ENCODE results near the gene SRPK2. TPM values are rescaled to one million over a fixed set of nuclear protein-coding genes. Genes with fewer than 3 reads are reported as not detected.
"Not testable (repeated sequence)": the region's sequence is repeated elsewhere in the genome, so short reads cannot be mapped to it uniquely, and the experiment has no call there.

Gene SRPK2
- polyA plus RNA-seq, 3 donors, result 50.5 to 55.3 (median 51.0) TPM

GRCh38 chr7:105268511-105269392, 120.0 kb downstream of the SRPK2 start:
- DNase-seq (ENCODE audit: low read depth in 3 of 3, low spot score in 2 of 3), result no peak

GRCh38 chr7:105268056-105268455, 120.7 kb downstream of the SRPK2 start:
- DNase-seq (ENCODE audit: low read depth in 3 of 3, low spot score in 2 of 3), result no peak

DNA sequence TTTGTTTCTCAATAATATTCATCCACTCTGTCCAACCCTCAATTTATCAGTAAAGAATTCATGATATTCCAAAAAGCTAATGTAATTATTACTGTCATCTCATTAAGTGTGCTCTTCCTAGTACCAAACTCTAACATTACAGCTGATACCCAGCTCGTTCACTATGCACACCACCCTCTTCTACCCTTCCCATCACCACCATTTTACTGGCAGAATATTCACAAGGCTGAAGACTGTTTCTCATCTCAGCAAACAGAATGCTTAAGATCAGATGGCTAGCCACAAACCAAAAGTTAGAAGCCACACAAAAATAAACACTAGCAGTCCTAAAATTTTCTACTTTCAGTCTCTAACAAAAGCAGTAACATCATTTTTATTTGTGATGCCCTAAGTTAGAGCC, 121.5 kb downstream of the SRPK2 start:
- no peak for DNase-seq (ENCODE audit: low read depth in 3 of 3, low spot score in 2 of 3)

GRCh38 chr7:105264707-105265106, 124.0 kb downstream of the SRPK2 start:
- DNase-seq (ENCODE audit: low read depth in 3 of 3, low spot score in 2 of 3), result no peak

DNA sequence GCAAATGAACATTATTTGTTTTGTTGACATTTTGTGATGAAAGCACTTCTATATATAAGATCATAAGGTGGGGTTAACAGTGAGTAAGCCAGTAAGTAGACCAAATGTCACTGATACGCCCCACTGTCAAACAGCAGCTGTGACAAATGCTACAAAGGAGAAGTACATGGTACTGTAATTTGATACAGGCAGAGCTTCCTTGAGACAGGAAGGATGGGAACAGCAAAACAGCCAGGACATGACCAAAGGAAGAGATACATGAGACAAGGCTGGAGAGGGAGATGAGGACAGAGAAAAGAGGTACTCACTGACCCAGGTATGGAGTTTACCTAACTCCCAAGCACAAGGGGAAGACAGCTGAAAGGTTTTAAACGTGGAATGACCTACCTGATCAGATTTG, 127.0 kb downstream of the SRPK2 start:
- DNase-seq (ENCODE audit: low read depth in 3 of 3, low spot score in 2 of 3), result no peak

DNA sequence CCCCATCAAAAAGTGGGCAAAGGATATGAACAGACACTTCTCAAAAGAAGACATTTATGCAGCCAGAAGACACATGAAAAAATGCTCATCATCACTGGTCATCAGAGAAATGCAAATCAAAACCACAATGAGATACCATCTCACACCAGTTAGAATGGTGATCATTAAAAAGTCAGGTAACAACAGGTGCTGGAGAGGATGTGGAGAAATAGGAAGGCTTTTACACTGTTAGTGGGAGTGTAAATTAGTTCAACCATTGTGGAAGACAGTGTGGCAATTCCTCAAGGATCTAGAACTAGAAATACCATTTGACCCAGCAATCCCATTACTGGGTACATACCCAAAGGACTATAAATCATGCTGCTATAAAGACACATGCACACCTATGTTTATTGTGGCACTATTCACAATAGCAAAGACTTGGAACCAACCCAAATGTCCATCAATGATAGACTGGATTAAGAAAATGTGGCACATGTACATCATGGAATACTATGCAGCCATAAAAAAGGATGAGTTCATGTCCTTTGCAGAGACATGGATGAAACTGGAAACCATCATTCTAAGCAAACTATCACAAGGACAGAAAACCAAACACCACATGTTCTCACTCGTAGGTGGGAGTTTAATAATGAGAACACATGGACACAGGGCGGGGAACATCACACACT, 128.4 kb downstream of the SRPK2 start:
- DNase-seq (ENCODE audit: low read depth in 3 of 3, low spot score in 2 of 3), result not testable (repeated sequence)

DNA sequence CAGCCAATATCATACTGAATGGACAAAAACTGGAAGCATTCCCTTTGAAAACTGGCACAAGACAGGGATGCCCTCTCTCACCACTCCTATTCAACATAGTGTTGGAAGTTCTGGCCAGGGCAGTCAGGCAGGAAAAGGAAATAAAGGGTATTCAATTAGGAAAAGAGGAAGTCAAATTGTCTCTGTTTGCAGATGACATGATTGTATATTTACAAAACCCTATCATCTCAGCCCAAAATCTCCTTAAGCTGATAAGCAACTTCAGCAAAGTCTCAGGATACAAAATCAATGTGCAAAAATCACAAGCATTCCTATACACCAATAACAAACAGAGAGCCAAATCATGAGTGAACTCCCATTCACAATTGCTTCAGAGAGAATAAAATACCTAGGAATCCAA, 129.8 kb downstream of the SRPK2 start:
- not testable (repeated sequence) for DNase-seq (ENCODE audit: low read depth in 3 of 3, low spot score in 2 of 3)

DNA sequence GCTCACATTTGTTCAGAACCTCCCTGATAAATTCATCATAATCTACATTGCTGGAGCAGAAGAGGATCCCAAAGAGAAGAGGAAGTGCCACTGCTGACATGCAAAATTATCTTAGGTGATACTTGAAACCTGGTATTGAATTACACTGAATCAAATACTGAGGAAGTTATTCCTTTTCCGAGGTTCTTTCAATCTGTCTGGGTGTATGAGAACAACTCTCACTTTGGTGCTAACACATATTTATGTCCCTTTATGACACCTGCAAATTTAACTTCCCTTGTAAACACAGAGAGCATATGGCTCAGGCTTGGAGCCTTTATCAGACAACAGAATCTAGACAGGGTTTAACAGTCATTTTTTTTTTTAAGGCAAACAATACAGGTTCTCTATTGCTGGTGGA, 131.4 kb downstream of the SRPK2 start:
- no peak for DNase-seq (ENCODE audit: low read depth in 3 of 3, low spot score in 2 of 3)

DNA sequence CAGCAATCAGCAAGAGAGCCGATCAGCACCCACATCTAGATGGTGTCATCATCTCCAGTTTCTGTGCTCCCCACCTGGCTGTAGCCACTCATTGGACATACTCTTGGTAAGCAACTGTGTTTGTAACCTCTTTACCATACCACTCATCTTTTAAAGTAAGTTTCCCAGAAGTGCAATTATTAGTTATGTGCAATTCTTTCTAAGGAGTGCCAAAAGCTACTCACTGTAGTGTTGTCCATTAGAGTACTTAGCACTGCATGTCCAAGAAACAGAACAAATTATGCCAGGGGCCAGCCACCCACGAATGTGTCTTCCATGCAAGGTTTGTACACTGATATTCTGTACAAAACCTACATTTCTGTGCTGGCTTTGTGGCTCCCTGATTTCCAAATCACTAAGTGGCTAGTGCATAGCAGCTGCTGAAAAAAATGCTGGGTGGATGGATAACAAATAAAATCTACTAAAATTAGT, 131.9 kb downstream of the SRPK2 start:
- DNase-seq (ENCODE audit: low read depth in 3 of 3, low spot score in 2 of 3), result no peak

DNA sequence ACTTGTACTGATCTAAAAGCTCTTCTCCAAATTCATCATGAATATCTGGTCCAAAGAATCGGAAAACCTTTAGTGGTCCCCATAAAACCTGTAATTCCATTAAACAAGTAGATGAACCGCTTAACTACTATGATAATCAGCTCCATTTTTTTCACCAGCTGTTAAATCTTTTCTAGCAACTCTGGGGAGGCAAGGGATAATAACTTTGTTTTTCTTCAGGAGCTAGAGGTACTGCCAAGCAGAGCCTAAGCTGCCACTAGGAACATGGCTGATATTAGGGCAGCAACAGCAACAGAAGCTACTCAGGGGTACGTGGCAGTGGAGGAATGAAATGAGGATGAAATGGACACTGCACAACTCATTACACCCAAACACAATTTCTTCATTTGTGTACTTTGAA, 138.0 kb downstream of the SRPK2 start:
- DNase-seq (ENCODE audit: low read depth in 3 of 3, low spot score in 2 of 3), result no peak

DNA sequence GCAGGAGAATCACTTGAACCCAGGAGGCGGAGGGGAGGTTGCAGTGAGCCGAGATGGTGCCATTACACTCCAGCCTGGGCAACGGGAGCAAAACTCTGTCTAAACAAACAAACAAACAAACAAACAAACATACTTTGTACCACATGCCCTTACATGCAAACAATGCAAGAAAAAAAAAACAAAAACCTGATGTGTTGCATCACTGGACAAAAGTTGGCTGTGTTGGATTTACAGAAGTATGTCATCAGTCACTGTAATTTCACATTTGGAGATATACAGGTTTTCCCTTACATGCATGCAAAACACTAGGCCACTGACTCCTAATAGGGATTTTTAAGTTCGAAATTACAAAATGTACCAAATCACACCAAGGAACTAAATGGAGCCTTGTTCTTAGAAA, 138.5 kb downstream of the SRPK2 start:
- DNase-seq (ENCODE audit: low read depth in 3 of 3, low spot score in 2 of 3), result no peak

DNA sequence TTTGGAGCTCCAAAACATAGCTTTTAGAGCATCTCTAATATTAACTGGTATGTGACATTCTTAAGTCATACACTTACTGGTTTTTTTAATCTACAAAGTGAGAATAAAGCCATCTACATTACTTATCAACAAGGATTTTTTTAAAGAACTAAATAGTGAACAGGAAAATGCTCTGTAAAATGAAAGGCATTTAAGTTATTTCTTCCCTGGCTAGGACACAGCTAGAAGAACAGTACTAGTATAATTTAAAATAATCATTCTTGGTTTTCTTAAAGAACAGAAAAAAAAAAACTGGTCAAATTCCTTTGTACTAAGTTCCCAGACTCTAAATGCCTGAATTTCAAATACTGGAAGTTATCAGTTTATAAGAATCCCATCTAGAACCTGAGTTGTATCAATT, 139.5 kb downstream of the SRPK2 start:
- DNase-seq (ENCODE audit: low read depth in 3 of 3, low spot score in 2 of 3), result no peak

DNA sequence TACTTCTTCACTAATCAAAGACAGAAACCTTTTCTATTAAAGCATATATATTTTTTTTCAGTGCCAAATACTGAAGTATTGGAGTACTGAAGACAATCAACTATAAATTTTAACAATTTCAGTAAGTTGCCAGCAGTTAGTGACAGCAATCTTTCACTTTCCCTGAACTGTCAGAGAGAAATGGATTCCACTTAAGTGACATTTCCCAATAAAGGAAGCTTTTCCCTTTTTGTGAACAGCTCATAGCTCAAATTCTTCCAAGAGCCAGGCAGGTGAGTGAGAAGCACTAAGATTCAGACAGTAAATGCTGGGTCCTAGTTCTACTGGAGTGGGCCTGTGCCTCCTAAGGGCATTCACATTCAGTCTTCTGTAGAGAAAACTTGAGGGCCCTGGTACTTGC, 142.0 kb downstream of the SRPK2 start:
- DNase-seq (ENCODE audit: low read depth in 3 of 3, low spot score in 2 of 3), result no peak

DNA sequence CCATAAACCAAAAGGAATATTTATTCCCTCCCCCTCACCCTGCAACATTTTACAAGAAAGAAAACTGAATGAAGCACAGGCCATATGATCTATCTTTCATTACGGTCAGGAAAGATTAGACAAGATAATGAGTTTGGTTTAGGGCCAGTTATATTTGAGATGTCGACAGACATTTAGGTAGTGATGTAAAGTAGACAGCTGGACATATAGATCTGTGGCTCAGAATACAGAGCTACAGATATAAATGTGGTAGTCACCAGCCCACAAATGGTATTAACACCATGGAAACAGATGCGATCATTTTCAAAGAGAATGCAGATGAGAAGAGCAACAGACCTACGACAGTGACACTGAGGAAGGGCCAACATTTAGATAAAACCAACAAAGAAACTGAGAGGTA, 142.5 kb downstream of the SRPK2 start:
- no peak for DNase-seq (ENCODE audit: low read depth in 3 of 3, low spot score in 2 of 3)

DNA sequence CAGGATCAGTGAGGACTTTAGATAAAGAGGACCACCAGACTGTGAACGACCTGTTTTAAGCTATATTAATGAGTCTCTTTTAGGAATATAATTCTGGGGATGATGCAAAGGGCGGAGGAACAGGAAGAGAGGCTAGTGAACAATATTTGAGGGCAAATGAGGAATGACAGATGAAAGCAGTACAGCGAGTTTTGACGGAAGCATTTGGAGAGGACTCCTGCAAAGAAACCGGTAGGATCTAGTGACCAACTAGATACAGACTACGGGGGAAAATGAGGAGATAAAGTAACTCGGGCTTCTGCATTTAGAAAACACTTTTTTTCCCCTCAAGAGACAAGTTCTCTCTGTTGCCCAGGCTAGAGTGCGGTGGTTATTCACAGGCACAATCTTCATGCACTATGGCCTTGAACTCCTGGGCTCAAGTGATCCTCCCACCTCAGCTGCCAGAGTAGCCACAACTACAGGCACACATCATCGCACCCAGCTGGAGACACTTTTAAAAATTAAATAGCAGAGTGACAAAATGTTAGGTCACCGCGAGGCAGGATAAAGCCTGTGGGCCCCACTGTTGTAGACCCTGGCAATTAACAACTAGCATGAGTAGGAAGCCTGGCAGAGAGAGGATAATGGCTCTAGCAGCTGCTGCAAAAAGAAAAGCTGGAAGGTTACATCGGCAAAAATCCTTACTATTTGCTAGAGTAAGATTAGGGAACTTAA, 143.2 kb downstream of the SRPK2 start:
- no peak for DNase-seq (ENCODE audit: low read depth in 3 of 3, low spot score in 2 of 3)

DNA sequence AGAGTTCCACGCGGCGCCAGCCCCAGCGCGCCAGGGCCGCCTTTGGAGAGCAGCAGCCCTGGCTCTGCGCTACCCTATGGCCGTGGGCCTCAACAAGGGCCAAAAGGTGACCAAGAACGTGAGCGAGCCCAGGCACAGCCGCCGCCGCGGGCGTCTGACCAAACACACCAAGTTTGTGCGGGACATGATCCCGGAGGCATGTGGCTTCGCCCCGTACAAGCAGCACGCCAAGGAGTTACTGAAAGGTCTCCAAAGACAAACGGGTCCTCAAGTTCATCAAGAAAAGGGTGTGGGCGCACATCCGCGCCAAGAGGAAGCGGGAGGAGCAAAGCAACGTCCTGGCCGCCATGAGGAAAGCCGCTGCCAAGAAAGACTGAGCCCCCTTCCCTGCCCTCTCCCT, 144.1 kb downstream of the SRPK2 start:
- DNase-seq (ENCODE audit: low read depth in 3 of 3, low spot score in 2 of 3), result no peak

- DNase-seq (ENCODE audit: low read depth in 3 of 3, low spot score in 2 of 3), result no peak
Measured at GRCh38 chr7:105241198-105241597, 147.5 kb downstream of the SRPK2 start.

GRCh38 chr7:105238198-105238765, 150.4 kb downstream of the SRPK2 start:
- no peak for DNase-seq (ENCODE audit: low read depth in 3 of 3, low spot score in 2 of 3)

- no peak for DNase-seq (ENCODE audit: low read depth in 3 of 3, low spot score in 2 of 3)
Measured at GRCh38 chr7:105234886-105235285, 153.8 kb downstream of the SRPK2 start.

DNA sequence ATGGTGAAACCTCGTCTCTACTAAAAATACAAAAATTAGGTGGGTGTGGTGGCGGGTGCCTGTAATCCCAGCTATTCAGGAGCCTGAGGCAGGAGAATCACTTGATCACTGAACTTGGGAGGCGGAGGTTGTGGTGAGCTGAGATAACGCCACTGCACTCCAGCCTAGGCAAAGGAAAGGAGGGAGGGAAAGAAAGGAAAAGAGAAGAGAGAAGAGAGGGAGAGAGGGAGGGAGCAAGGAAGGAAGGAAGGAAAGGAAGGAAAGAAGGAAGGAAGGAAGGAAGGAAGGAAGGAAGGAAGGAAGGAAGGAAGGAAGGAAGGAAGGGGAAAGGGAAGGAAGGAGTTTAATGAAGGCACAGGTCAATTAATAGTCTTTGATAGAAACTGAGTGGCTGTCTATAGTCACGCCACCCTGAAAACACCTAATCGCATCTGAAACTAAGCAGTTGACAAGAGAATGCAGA, 155.9 kb downstream of the SRPK2 start:
- DNase-seq (ENCODE audit: low read depth in 3 of 3, low spot score in 2 of 3), result not testable (repeated sequence)

- no peak for DNase-seq (ENCODE audit: low read depth in 3 of 3, low spot score in 2 of 3)
Measured at GRCh38 chr7:105230486-105230885, 158.2 kb downstream of the SRPK2 start.

All from right renal cortex interstitium (tissue), 3 donors.